ENCODE results near the gene KRABD2.

The KRABD2 gene

DNA sequence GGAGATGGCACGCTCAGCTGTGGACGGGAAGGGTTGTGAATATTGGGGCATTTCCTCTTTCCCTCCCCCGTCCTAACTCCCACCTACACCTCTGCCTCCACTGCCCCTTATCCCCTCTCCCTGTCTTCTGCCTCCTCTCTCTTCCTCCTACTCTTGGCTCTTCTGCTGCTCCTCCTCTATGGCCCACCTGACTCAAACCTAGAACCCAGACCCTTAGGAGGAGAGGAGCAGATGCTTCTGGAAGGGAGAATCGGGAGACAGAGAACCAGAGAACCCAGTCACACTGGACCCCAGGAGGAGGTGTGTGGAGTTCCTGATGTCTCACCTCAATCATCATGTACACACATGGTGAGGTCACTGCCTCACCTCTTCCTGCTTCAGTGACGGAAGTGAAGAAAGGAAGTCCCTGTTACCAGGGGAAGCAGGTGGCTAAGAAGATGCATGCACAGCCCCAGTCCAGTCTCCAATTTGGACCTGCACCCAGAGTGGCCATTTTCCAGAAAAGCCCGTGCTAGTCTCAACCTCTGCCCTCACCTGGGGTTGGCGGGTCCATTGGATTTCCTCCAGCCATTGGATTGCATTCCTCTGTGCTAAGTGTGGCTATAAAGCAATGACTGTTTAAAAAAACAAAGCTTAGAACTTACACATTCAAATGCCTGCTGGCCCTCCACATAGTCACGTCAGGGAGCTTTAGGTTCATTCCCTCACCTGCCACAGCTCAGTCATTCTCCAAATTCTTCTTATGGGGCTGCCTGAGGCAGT is 17.1 kb upstream of the KRABD2 start:
- TF ChIP-seq EGR1 (IDR thresholded peaks at IDR 0.05) (no peak), RAD21 (IDR thresholded peaks at IDR 0.05; ENCODE audit: low read depth) (no peak), TCF12 (IDR thresholded peaks at IDR 0.05; ENCODE audit: low read depth) (no peak), YY1 (IDR thresholded peaks at IDR 0.05; ENCODE audit: low read depth) (no peak), CREB1 (IDR thresholded peaks at IDR 0.05; ENCODE audit: low read depth) (no peak), TAF1 (IDR thresholded peaks at IDR 0.05; ENCODE audit: low read depth) (no peak), NFIC (IDR thresholded peaks at IDR 0.05) (no peak), TEAD4 (IDR thresholded peaks at IDR 0.05) (no peak), EP300 (IDR thresholded peaks at IDR 0.05; ENCODE audit: borderline replicate concordance) (no peak), ZBTB7A (IDR thresholded peaks at IDR 0.05; ENCODE audit: low read depth) (no peak), FOXM1 (IDR thresholded peaks at IDR 0.05; ENCODE audit: borderline replicate concordance, low read depth) (no peak), CEBPB (IDR thresholded peaks at IDR 0.05) (no peak)
- TF ChIP-seq, protein P1, sequence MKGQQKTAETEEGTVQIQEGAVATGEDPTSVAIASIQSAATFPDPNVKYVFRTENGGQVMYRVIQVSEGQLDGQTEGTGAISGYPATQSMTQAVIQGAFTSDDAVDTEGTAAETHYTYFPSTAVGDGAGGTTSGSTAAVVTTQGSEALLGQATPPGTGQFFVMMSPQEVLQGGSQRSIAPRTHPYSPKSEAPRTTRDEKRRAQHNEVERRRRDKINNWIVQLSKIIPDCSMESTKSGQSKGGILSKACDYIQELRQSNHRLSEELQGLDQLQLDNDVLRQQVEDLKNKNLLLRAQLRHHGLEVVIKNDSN (IDR thresholded peaks at IDR 0.05): no peak
- TF ChIP-seq, protein P2, sequence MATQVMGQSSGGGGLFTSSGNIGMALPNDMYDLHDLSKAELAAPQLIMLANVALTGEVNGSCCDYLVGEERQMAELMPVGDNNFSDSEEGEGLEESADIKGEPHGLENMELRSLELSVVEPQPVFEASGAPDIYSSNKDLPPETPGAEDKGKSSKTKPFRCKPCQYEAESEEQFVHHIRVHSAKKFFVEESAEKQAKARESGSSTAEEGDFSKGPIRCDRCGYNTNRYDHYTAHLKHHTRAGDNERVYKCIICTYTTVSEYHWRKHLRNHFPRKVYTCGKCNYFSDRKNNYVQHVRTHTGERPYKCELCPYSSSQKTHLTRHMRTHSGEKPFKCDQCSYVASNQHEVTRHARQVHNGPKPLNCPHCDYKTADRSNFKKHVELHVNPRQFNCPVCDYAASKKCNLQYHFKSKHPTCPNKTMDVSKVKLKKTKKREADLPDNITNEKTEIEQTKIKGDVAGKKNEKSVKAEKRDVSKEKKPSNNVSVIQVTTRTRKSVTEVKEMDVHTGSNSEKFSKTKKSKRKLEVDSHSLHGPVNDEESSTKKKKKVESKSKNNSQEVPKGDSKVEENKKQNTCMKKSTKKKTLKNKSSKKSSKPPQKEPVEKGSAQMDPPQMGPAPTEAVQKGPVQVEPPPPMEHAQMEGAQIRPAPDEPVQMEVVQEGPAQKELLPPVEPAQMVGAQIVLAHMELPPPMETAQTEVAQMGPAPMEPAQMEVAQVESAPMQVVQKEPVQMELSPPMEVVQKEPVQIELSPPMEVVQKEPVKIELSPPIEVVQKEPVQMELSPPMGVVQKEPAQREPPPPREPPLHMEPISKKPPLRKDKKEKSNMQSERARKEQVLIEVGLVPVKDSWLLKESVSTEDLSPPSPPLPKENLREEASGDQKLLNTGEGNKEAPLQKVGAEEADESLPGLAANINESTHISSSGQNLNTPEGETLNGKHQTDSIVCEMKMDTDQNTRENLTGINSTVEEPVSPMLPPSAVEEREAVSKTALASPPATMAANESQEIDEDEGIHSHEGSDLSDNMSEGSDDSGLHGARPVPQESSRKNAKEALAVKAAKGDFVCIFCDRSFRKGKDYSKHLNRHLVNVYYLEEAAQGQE (IDR thresholded peaks at IDR 0.05; ENCODE audit: low read depth): no peak
- TF ChIP-seq, protein P3, sequence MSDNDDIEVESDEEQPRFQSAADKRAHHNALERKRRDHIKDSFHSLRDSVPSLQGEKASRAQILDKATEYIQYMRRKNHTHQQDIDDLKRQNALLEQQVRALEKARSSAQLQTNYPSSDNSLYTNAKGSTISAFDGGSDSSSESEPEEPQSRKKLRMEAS (IDR thresholded peaks at IDR 0.05): no peak

DNA sequence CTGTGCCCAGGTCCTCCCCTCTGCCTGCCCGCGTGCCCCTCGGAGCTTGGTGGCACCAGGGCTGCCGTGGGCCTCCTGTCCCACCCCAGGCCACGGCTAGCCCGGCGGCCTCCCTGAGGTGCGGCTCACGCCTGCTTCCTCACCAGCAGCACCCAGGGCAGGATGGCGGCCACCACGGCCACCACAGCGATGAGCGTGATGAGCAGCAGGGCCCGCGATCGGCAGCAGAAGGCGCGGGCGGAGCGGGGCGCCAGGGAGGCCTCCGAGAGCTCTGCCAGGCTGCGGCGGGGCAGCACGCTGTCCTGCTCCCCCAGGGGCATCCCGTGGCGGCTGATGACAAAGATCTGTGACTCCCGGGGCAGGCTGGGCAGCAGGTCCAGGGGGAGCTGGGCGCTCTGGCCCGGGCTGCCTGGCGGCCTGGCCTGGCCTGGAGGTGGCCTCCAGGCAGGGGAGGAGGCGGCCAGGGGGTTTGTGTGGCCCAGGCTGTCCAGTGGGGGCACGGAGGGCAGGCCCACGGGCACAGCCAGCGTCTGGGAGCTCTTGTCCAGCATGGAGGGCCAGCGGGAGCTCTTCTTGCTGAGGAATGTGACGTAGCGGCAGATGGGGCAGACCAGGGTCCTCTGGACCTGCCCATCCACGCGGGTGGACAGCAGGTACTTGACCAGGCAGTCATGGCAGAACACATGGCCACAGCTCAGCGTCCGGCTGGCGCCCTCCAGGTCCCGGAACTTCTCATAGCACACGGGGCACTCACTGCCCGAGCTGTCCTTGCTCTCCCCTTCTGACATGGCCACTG is 16.4 kb upstream of the KRABD2 start:
- TF ChIP-seq NFIC (IDR thresholded peaks at IDR 0.05): no peak
- no peak for TF ChIP-seq CREB1 (IDR thresholded peaks at IDR 0.05; ENCODE audit: low read depth)
- no peak for TF ChIP-seq ZBTB7A (IDR thresholded peaks at IDR 0.05; ENCODE audit: low read depth)
- TF ChIP-seq TAF1 (IDR thresholded peaks at IDR 0.05; ENCODE audit: low read depth): no peak
- no peak for TF ChIP-seq TCF12 (IDR thresholded peaks at IDR 0.05; ENCODE audit: low read depth)
- no peak for TF ChIP-seq EP300 (IDR thresholded peaks at IDR 0.05; ENCODE audit: borderline replicate concordance)
- no peak for TF ChIP-seq YY1 (IDR thresholded peaks at IDR 0.05; ENCODE audit: low read depth)
- TF ChIP-seq, protein P3 (IDR thresholded peaks at IDR 0.05): no peak
- no peak for TF ChIP-seq RAD21 (IDR thresholded peaks at IDR 0.05; ENCODE audit: low read depth)
- TF ChIP-seq, protein P2 (IDR thresholded peaks at IDR 0.05; ENCODE audit: low read depth): no peak
- no peak for TF ChIP-seq EGR1 (IDR thresholded peaks at IDR 0.05)
- TF ChIP-seq CEBPB (IDR thresholded peaks at IDR 0.05): no peak
- TF ChIP-seq, protein P1 (IDR thresholded peaks at IDR 0.05): no peak
- TF ChIP-seq TEAD4 (IDR thresholded peaks at IDR 0.05): no peak
- no peak for TF ChIP-seq FOXM1 (IDR thresholded peaks at IDR 0.05; ENCODE audit: borderline replicate concordance, low read depth)

DNA sequence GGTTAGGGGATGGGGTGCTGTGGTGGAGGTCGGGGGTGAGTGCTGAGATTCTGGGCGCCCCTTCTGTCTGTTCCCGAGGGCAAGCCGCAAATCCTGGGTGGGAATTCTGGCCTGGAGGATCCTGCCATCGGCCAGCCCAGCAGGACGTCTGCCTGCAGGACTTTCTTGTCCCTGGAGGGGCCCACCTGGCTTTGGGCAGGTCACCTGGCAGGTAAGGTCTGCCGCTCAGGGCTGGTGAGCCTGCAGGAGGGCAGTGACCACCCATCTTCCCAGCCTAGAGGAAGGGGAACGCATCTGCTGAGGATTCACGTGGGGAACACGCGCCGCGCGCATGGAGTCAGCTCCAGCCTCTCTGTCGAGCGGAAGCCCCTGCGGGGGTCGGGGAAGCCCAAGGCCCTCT is 15.8 kb upstream of the KRABD2 start:
- TF ChIP-seq TCF12 (IDR thresholded peaks at IDR 0.05; ENCODE audit: low read depth): 0 out of 2 replicates have a peak, but pooled peaks have one; percentile 3
- no peak for TF ChIP-seq CEBPB (IDR thresholded peaks at IDR 0.05)

DNA sequence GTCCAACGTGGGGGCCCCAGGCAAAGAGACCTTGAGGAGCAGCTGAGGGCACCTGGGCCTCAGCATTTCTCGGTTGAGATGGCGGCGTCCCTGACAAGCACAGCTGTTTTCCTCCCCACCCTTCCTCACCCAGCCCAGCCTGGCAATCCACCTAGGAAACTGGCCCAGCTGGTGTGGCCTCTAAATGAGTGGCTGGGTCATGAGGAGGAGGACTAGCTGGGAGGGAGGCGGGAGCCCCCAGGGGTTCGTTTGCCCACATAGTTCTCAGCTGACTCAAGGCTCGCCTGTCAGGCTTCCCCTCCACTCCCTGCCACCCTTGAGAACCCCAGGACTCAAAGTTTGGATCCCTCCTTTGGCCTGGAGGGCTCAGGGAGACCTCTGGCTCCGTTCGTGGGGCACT is 15.2 kb upstream of the KRABD2 start:
- TF ChIP-seq FOXM1 (IDR thresholded peaks at IDR 0.05; ENCODE audit: borderline replicate concordance, low read depth) (no peak), NFIC (IDR thresholded peaks at IDR 0.05) (no peak)
- TF ChIP-seq, protein P3 (IDR thresholded peaks at IDR 0.05): no peak
- TF ChIP-seq, protein P2 (IDR thresholded peaks at IDR 0.05; ENCODE audit: low read depth): no peak

Data from Ishikawa (cell line).